H1 (cell line): Measurements from ENCODE around the gene FUBP3. TPM values are rescaled to one million over a fixed set of nuclear protein-coding genes. Genes with fewer than 3 reads are reported as not detected.

Source experiments
- CHD1 ChIP-seq: IDR thresholded peaks from 2 replicates; pipeline ENCODE4 v1.6.1; 2012; ENCODE audit warnings: low read depth, low read length, improper control_type of control experiment
- GABPA ChIP-seq: IDR thresholded peaks from 2 replicates; pipeline ENCODE4 v1.6.1; 2011; ENCODE audit warnings: mild to moderate bottlenecking, low read length, moderate library complexity, borderline replicate concordance; ENCODE audit not compliant: insufficient read depth
- GTF2F1 ChIP-seq: IDR thresholded peaks from 2 replicates; pipeline ENCODE4 v1.6.1; 2012; ENCODE audit warnings: low read depth, low read length, improper control_type of control experiment, borderline replicate concordance
- JUND ChIP-seq: IDR thresholded peaks from 2 replicates; pipeline ENCODE4 v1.6.1; 2011; ENCODE audit warnings: mild to moderate bottlenecking, improper control_type of control experiment, low read length
- KDM4A ChIP-seq: IDR thresholded peaks from one replicate; pipeline ENCODE4 v1.7.1; 2012; ENCODE audit warnings: low read depth, mild to moderate bottlenecking, moderate library complexity, low read length, inconsistent platforms; ENCODE audit not compliant: severe bottlenecking
- POU5F1 ChIP-seq: IDR thresholded peaks from 2 replicates; pipeline ENCODE4 v1.6.1; 2011; ENCODE audit warnings: low read depth, mild to moderate bottlenecking, low read length, moderate library complexity
- SIN3A ChIP-seq, 2 experiments: IDR thresholded peaks in 1 of 2; conservative IDR thresholded peaks in 1 of 2; 2 replicates each; pipeline ENCODE4 v1.6.1; 2011 to 2012; ENCODE audit warnings: low read length in 2 of 2, improper control_type of control experiment in 1 of 2, low read depth in 1 of 2, mild to moderate bottlenecking in 1 of 2
- SP2 ChIP-seq: IDR thresholded peaks from 2 replicates; pipeline ENCODE4 v1.6.1; 2012; ENCODE audit warnings: mild to moderate bottlenecking, low read length, inconsistent platforms
- YY1 ChIP-seq: IDR thresholded peaks from 2 replicates; pipeline ENCODE4 v1.6.1; 2011; ENCODE audit warnings: low read depth, mild to moderate bottlenecking, low read length
- polyA plus RNA-seq, 7 experiments: library from polyadenylated mRNA; depleted of rRNA in 3 of 7; stranded (reverse) in 5 of 7; unstranded in 2 of 7; fragments of >200 nt in 5 of 7; fragments of 200-250 nt in 2 of 7; gene quantifications; 1 replicate in 5 of 7; 2 replicates in 1 of 7; 4 replicates in 1 of 7; pipeline versions ENCODE4 v1.2.1 to v1.2.3, GENCODE V29; 2011 to 2013; ENCODE audit warnings: missing spikeins in 2 of 7, mixed read lengths in 2 of 7
- total RNA-seq: library from RNA; stranded (reverse); fragmentation: NEBNext Ultra II Directional; extraction: Animal tissue kit (Norgen Biotek cat#: 25700); gene quantifications from 2 replicates; pipeline ENCODE4 v1.2.1, GENCODE V29; 2021
- TF ChIP-seq, protein P1 (sequence below): fragments of 300-600 bp; sonication (generic); IDR thresholded peaks from 2 replicates; pipeline ENCODE4 v1.7.1; 2012; ENCODE audit warnings: low read length, moderate library complexity, mild to moderate bottlenecking, inconsistent platforms; ENCODE audit not compliant: insufficient replicate concordance

The FUBP3 gene
- total and polyA plus RNA-seq, 2 of the 8 experiments (the other 6 are each of a cell fraction or from before 2014, with no cell fraction given) = 23.7 to 76.4 TPM

GRCh38 chr9:130668659-130669058 lies 89.3 kb downstream of the FUBP3 start (continued):
- TF ChIP-seq, protein P1, sequence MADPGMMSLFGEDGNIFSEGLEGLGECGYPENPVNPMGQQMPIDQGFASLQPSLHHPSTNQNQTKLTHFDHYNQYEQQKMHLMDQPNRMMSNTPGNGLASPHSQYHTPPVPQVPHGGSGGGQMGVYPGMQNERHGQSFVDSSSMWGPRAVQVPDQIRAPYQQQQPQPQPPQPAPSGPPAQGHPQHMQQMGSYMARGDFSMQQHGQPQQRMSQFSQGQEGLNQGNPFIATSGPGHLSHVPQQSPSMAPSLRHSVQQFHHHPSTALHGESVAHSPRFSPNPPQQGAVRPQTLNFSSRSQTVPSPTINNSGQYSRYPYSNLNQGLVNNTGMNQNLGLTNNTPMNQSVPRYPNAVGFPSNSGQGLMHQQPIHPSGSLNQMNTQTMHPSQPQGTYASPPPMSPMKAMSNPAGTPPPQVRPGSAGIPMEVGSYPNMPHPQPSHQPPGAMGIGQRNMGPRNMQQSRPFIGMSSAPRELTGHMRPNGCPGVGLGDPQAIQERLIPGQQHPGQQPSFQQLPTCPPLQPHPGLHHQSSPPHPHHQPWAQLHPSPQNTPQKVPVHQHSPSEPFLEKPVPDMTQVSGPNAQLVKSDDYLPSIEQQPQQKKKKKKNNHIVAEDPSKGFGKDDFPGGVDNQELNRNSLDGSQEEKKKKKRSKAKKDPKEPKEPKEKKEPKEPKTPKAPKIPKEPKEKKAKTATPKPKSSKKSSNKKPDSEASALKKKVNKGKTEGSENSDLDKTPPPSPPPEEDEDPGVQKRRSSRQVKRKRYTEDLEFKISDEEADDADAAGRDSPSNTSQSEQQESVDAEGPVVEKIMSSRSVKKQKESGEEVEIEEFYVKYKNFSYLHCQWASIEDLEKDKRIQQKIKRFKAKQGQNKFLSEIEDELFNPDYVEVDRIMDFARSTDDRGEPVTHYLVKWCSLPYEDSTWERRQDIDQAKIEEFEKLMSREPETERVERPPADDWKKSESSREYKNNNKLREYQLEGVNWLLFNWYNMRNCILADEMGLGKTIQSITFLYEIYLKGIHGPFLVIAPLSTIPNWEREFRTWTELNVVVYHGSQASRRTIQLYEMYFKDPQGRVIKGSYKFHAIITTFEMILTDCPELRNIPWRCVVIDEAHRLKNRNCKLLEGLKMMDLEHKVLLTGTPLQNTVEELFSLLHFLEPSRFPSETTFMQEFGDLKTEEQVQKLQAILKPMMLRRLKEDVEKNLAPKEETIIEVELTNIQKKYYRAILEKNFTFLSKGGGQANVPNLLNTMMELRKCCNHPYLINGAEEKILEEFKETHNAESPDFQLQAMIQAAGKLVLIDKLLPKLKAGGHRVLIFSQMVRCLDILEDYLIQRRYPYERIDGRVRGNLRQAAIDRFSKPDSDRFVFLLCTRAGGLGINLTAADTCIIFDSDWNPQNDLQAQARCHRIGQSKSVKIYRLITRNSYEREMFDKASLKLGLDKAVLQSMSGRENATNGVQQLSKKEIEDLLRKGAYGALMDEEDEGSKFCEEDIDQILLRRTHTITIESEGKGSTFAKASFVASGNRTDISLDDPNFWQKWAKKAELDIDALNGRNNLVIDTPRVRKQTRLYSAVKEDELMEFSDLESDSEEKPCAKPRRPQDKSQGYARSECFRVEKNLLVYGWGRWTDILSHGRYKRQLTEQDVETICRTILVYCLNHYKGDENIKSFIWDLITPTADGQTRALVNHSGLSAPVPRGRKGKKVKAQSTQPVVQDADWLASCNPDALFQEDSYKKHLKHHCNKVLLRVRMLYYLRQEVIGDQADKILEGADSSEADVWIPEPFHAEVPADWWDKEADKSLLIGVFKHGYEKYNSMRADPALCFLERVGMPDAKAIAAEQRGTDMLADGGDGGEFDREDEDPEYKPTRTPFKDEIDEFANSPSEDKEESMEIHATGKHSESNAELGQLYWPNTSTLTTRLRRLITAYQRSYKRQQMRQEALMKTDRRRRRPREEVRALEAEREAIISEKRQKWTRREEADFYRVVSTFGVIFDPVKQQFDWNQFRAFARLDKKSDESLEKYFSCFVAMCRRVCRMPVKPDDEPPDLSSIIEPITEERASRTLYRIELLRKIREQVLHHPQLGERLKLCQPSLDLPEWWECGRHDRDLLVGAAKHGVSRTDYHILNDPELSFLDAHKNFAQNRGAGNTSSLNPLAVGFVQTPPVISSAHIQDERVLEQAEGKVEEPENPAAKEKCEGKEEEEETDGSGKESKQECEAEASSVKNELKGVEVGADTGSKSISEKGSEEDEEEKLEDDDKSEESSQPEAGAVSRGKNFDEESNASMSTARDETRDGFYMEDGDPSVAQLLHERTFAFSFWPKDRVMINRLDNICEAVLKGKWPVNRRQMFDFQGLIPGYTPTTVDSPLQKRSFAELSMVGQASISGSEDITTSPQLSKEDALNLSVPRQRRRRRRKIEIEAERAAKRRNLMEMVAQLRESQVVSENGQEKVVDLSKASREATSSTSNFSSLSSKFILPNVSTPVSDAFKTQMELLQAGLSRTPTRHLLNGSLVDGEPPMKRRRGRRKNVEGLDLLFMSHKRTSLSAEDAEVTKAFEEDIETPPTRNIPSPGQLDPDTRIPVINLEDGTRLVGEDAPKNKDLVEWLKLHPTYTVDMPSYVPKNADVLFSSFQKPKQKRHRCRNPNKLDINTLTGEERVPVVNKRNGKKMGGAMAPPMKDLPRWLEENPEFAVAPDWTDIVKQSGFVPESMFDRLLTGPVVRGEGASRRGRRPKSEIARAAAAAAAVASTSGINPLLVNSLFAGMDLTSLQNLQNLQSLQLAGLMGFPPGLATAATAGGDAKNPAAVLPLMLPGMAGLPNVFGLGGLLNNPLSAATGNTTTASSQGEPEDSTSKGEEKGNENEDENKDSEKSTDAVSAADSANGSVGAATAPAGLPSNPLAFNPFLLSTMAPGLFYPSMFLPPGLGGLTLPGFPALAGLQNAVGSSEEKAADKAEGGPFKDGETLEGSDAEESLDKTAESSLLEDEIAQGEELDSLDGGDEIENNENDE = no peak
- no peak for TF ChIP-seq POU5F1
- TF ChIP-seq KDM4A = no peak
- TF ChIP-seq GTF2F1 = no peak
- TF ChIP-seq GABPA = no peak
- no peak for TF ChIP-seq YY1
- TF ChIP-seq SIN3A (conservative IDR thresholded peaks at IDR 0.05 in 1 of 2, IDR thresholded peaks at IDR 0.05 in 1 of 2; ENCODE audit: low read depth in 1 of 2, low read length in 2 of 2) = no peak
- no peak for TF ChIP-seq CHD1
- no peak for TF ChIP-seq SP2
- no peak for TF ChIP-seq JUND
